Upper lobe of left lung (tissue), 4 donors: Measurements from ENCODE around the gene UTF1.

Experiments used
- POLR2A ChIP-seq, 4 donors: fragments of 450-650 bp; IDR thresholded peaks; one replicate each; pipeline ENCODE4 v1.5.1; 2016 to 2017; ENCODE audit warnings: antibody characterized with exemption in 4 of 4, mild to moderate bottlenecking in 2 of 4
- POLR2AphosphoS5 ChIP-seq, 2 donors: sonication (generic); formaldehyde crosslinking; IDR thresholded peaks; one replicate each; pipeline ENCODE4 v1.5.1; 2017; ENCODE audit warnings: antibody characterized with exemption in 2 of 2
- TF ChIP-seq, protein P1 (sequence below), 6 experiments: fragments of 450-650 bp in 4 of 6; fragments of 200-600 bp in 2 of 6; sonication (generic) in 2 of 6; IDR thresholded peaks; one replicate each; pipeline ENCODE4 v1.5.1; 2016 to 2019; ENCODE audit warnings: antibody characterized with exemption in 6 of 6

- TF ChIP-seq, protein P1, sequence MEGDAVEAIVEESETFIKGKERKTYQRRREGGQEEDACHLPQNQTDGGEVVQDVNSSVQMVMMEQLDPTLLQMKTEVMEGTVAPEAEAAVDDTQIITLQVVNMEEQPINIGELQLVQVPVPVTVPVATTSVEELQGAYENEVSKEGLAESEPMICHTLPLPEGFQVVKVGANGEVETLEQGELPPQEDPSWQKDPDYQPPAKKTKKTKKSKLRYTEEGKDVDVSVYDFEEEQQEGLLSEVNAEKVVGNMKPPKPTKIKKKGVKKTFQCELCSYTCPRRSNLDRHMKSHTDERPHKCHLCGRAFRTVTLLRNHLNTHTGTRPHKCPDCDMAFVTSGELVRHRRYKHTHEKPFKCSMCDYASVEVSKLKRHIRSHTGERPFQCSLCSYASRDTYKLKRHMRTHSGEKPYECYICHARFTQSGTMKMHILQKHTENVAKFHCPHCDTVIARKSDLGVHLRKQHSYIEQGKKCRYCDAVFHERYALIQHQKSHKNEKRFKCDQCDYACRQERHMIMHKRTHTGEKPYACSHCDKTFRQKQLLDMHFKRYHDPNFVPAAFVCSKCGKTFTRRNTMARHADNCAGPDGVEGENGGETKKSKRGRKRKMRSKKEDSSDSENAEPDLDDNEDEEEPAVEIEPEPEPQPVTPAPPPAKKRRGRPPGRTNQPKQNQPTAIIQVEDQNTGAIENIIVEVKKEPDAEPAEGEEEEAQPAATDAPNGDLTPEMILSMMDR (IDR thresholded peaks at IDR 0.05): no peak
- TF ChIP-seq POLR2AphosphoS5 (IDR thresholded peaks at IDR 0.05) (no peak), POLR2A (IDR thresholded peaks at IDR 0.05) (no peak)
Measured at GRCh38 chr10:133196221-133196915, 33.6 kb upstream of the UTF1 start.
